Fibroblast of lung (primary cell): Measurements from ENCODE around the gene ZNF710. TPM values are rescaled to one million over a fixed set of nuclear protein-coding genes. Genes with fewer than 3 reads are reported as not detected.

Experiments used
- DNase-seq, 2 donors: peaks; one replicate each; pipeline versions ENCODE4 v3.0.0 to v3.0.0-alpha.2; 2010; ENCODE audit warnings: low read depth in 2 of 2
- H2AFZ ChIP-seq: 2 replicates; pipeline ENCODE4 v1.5.1; 2012; ENCODE audit warnings: low read length, control low read depth, inconsistent platforms
- H3K27ac ChIP-seq: 2 replicates; pipeline ENCODE4 v1.5.1; 2011; ENCODE audit warnings: low read length, control low read depth; ENCODE audit not compliant: insufficient read depth
- H3K27me3 ChIP-seq: 2 replicates; pipeline ENCODE4 v1.5.1; 2011; ENCODE audit warnings: mild to moderate bottlenecking, low read length; ENCODE audit not compliant: control insufficient read depth, insufficient read depth
- H3K36me3 ChIP-seq: 2 replicates; pipeline ENCODE4 v1.5.1; 2011; ENCODE audit warnings: low read length; ENCODE audit not compliant: control insufficient read depth, insufficient read depth
- H3K4me1 ChIP-seq: 2 replicates; pipeline ENCODE4 v1.5.1; 2011; ENCODE audit warnings: low read length; ENCODE audit not compliant: control insufficient read depth, insufficient read depth; ENCODE audit errors: extremely low read depth
- H3K4me2 ChIP-seq: 2 replicates; pipeline ENCODE4 v1.5.1; 2011; ENCODE audit warnings: low read length, control low read depth; ENCODE audit not compliant: insufficient read depth; ENCODE audit errors: extremely low read depth
- H3K4me3 ChIP-seq, 4 experiments: fragments of 200-600 bp in 1 of 4; sonication (generic) in 1 of 4; replicated peaks in 1 of 4; 2 replicates each; pipeline ENCODE4 v1.5.1; 2011 to 2016; ENCODE audit warnings: low read length in 4 of 4, low read depth in 3 of 4, mild to moderate bottlenecking in 3 of 4, control low read depth in 2 of 4, inconsistent platforms in 1 of 4, mixed read lengths in 1 of 4; ENCODE audit not compliant: insufficient read depth in 1 of 4; ENCODE audit errors: control extremely low read depth in 1 of 4
- H3K79me2 ChIP-seq: 2 replicates; pipeline ENCODE4 v1.5.1; 2012; ENCODE audit warnings: mild to moderate bottlenecking, low read length, inconsistent platforms; ENCODE audit not compliant: control insufficient read depth, insufficient read depth
- H3K9ac ChIP-seq: 2 replicates; pipeline ENCODE4 v1.5.1; 2011; ENCODE audit warnings: mild to moderate bottlenecking, low read length, control low read depth; ENCODE audit not compliant: insufficient read depth
- H3K9me3 ChIP-seq: 2 replicates; pipeline ENCODE4 v1.5.1; 2012; ENCODE audit warnings: low read depth, low read length; ENCODE audit not compliant: control insufficient read depth, insufficient read depth
- H4K20me1 ChIP-seq: 2 replicates; pipeline ENCODE4 v1.5.1; 2011; ENCODE audit warnings: low read length; ENCODE audit not compliant: control insufficient read depth, insufficient read depth; ENCODE audit errors: extremely low read depth
- EZH2 ChIP-seq: IDR thresholded peaks from 2 replicates; pipeline ENCODE4 v1.5.1; 2012; ENCODE audit warnings: low read length, control low read depth, mild to moderate bottlenecking; ENCODE audit errors: missing control alignments
- polyA plus RNA-seq, 2 donors: library from polyadenylated mRNA; depleted of rRNA in 1 of 2; stranded (reverse) in 1 of 2; unstranded in 1 of 2; fragments of >200 nt; gene quantifications; 2 replicates each; pipeline ENCODE4 v1.2.1, GENCODE V29; 2011 to 2012; ENCODE audit warnings: missing spikeins in 1 of 2
- total RNA-seq: library from RNA; depleted of rRNA; stranded (reverse); fragments of >200 nt; gene quantifications from 2 replicates; pipeline ENCODE4 v1.2.1, GENCODE V29; 2014
- TF ChIP-seq, protein P1 (sequence below), 2 donors: IDR thresholded peaks in 1 of 2; conservative IDR thresholded peaks in 1 of 2; 1 replicate in 1 of 2; 2 replicates in 1 of 2; pipeline ENCODE4 v1.5.1; 2011 to 2012; ENCODE audit warnings: low read length in 2 of 2, control low read depth in 1 of 2, inconsistent platforms in 1 of 2, low read depth in 1 of 2, mild to moderate bottlenecking in 1 of 2

ZNF710 gene
- total and polyA plus RNA-seq, 2 donors (not counting 1 experiment from before 2014, with no cell fraction given), result 2.1 to 9.4 TPM

DNA sequence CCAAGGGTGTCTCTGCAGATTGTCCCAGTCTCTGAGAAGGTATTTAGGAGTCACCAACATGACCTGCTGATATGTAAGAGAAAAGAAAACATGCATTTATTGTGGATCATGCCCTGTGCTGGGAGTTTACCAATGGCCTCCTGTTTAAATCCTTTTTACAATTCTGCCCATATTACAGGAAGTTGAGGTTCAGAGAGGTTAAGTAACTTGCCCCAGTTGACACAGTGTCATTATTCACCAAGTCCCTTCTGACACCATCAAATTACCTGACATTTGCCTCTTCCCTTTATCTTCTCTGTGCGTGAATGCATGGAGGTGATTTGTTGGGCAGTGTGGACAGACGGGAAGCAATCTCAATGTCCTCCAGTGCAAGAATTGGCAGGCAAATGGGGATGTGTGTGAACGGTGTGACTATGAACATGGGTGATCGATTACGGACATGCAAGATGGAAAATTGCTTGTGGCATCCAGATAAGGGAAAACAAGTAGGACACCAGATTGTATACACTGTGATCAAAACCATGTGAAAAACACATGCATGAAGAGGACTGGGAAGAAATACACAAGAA, 27.3 kb downstream of the ZNF710 start:
- Histone ChIP-seq H3K79me2 (peaks cover 10% of the 10 kb centered on the region), H3K36me3 (no peaks in the 10 kb centered on the region), H3K4me1 (no peaks in the 10 kb centered on the region), H3K27me3 (no peaks in the 10 kb centered on the region), H3K9me3 (no peaks in the 10 kb centered on the region), H4K20me1 (no peaks in the 10 kb centered on the region), H3K4me2 (no peak overlapping the region), H3K9ac (no peak overlapping the region), H3K27ac (no peak overlapping the region), H3K4me3 (no peak overlapping the region), H2AFZ (no peak overlapping the region)
- TF ChIP-seq, protein P1, sequence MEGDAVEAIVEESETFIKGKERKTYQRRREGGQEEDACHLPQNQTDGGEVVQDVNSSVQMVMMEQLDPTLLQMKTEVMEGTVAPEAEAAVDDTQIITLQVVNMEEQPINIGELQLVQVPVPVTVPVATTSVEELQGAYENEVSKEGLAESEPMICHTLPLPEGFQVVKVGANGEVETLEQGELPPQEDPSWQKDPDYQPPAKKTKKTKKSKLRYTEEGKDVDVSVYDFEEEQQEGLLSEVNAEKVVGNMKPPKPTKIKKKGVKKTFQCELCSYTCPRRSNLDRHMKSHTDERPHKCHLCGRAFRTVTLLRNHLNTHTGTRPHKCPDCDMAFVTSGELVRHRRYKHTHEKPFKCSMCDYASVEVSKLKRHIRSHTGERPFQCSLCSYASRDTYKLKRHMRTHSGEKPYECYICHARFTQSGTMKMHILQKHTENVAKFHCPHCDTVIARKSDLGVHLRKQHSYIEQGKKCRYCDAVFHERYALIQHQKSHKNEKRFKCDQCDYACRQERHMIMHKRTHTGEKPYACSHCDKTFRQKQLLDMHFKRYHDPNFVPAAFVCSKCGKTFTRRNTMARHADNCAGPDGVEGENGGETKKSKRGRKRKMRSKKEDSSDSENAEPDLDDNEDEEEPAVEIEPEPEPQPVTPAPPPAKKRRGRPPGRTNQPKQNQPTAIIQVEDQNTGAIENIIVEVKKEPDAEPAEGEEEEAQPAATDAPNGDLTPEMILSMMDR (conservative IDR thresholded peaks at IDR 0.05 in 1 of 2, IDR thresholded peaks at IDR 0.05 in 1 of 2; ENCODE audit: low read depth in 1 of 2, low read length in 2 of 2), result no peak
- no peak for TF ChIP-seq EZH2
- no peak for DNase-seq

DNA sequence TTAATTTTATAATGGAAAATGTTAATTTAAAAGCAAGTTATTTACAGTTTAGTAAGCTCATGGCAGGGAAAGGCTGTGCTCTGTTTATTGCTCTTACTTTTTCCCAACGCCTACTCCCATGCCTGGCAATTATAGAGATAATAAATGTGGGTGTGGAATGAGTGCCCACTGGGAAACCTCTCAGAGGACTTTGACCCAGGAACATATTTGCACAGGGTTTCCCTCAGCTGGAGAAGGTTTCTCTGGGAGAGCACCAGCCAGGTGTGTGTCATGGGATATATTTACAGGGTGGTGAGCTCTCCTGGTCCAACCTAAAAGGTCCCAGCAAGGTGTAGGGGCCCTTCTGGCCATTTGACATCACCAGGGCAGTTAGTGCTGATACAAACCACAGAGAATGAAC, 27.9 kb downstream of the ZNF710 start:
- Histone ChIP-seq H4K20me1 (no peaks in the 10 kb centered on the region), H3K9me3 (no peaks in the 10 kb centered on the region)

DNA sequence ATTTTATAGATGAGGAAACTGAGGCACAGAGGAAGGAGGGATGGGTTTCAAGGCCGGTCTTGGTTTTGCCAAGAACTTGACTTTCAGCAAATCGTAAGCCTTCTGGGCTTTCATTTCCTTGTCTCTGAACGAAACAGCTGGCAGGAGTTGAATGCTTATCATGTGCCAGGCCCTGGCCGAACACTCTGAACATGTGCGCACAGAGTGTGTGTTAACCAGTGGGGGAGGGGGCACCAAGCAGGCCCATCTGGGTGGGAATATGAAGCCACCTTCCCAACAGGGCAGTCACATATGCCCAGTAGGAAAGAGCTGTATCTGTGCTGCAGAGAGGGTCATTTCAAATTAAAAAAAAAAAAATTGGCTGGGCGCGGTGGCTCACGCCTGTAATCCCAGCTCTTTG, 29.3 kb downstream of the ZNF710 start:
- Histone ChIP-seq H3K4me2 (no peak overlapping the region), H3K4me1 (peaks cover 12% of the 10 kb centered on the region), H2AFZ (no peak overlapping the region), H3K79me2 (peaks cover 13% of the 10 kb centered on the region), H3K9me3 (no peaks in the 10 kb centered on the region), H4K20me1 (no peaks in the 10 kb centered on the region), H3K4me3 (no peak overlapping the region), H3K36me3 (no peaks in the 10 kb centered on the region), H3K9ac (no peak overlapping the region), H3K27me3 (no peaks in the 10 kb centered on the region), H3K27ac (no peak overlapping the region)
- TF ChIP-seq EZH2, result no peak
- TF ChIP-seq, protein P1 (conservative IDR thresholded peaks at IDR 0.05 in 1 of 2, IDR thresholded peaks at IDR 0.05 in 1 of 2; ENCODE audit: low read depth in 1 of 2, low read length in 2 of 2), result no peak
- DNase-seq, result no peak

More for the DNA sequence above, 27.9 kb downstream of the ZNF710 start:
- Histone ChIP-seq H3K36me3 (no peaks in the 10 kb centered on the region), H3K9ac (no peak overlapping the region), H3K4me1 (peaks cover under 1% of the 10 kb centered on the region), H3K79me2 (peaks cover 13% of the 10 kb centered on the region), H3K4me3 (no peak overlapping the region), H3K27ac (no peak overlapping the region), H3K27me3 (no peaks in the 10 kb centered on the region), H3K4me2 (no peak overlapping the region), H2AFZ (no peak overlapping the region)
- DNase-seq, result no peak
- TF ChIP-seq, protein P1 (conservative IDR thresholded peaks at IDR 0.05 in 1 of 2, IDR thresholded peaks at IDR 0.05 in 1 of 2; ENCODE audit: low read depth in 1 of 2, low read length in 2 of 2), result no peak
- no peak for TF ChIP-seq EZH2
